ENCODE measurements around the gene TNNT2.
A peak's percentile ranks its signal among the peaks of the same experiment; 100 is the strongest.

The TNNT2 gene

DNA sequence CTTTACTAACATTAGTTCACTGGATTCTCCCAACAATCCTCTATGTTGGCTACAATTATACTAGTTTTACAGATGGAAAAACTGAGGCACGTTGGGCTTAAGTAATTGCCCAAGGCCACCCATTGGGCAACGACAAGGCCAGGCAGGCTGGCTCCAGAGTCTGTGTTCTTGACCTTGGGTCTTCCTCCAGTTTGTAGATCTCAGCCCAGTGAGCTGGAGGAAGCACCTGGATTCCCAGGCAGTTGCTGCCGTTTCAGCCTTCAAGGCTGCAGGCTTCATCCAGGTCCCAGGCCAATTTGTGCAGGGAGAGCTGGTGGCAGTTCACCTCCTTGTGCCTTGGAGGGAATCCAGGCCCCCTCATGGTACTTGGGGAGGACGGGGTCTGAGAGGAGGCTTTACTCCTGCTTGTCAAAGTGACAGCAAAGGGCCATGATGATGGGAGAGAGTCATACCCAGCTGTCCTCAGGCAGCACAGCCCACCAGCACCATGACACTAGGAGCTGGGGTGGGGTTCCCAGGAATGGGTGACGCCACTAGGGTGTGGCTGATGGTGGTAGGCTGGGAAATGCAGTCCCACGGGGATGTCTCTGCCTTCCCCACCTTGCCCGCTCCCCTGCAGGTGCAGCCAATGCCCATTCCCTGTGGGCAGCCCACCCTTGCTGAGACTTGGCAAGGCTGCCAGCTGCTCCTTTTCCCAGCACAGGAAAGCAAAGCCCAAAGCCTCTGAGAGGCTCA is 67.1 kb downstream of the TNNT2 start:
- TF ChIP-seq, protein P1, sequence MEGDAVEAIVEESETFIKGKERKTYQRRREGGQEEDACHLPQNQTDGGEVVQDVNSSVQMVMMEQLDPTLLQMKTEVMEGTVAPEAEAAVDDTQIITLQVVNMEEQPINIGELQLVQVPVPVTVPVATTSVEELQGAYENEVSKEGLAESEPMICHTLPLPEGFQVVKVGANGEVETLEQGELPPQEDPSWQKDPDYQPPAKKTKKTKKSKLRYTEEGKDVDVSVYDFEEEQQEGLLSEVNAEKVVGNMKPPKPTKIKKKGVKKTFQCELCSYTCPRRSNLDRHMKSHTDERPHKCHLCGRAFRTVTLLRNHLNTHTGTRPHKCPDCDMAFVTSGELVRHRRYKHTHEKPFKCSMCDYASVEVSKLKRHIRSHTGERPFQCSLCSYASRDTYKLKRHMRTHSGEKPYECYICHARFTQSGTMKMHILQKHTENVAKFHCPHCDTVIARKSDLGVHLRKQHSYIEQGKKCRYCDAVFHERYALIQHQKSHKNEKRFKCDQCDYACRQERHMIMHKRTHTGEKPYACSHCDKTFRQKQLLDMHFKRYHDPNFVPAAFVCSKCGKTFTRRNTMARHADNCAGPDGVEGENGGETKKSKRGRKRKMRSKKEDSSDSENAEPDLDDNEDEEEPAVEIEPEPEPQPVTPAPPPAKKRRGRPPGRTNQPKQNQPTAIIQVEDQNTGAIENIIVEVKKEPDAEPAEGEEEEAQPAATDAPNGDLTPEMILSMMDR (IDR thresholded peaks at IDR 0.05; ENCODE audit: borderline replicate concordance, insufficient read depth, low read depth, low read length) = no peak
- no peak overlapping the region for H3K4me3 ChIP-seq (ENCODE audit: low read depth, low read length)

DNA sequence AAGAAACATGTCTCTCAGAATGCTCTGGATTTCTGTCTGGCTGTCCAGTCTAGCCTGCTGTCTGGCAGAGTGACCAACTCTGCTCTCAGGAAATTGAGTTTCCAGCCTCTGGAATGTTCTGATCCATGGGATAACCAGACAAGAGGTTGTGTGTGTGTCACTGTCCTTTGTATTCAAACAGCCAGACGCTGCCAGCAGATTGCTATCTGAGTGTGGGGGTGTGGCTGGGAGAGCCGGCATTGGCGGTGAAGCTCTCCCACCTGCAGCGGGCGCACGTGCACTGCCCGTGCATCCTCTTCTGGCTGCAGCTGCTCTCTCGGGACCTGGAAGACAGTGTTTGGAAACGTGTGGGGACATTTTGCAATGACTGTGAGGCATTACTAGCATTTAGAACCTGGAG is 68.1 kb downstream of the TNNT2 start:
- TF ChIP-seq, protein P1 (IDR thresholded peaks at IDR 0.05; ENCODE audit: borderline replicate concordance, insufficient read depth, low read depth, low read length) = peak; percentile 21; the same call in 1 of the 2 replicates
- H3K4me3 ChIP-seq (ENCODE audit: low read depth, low read length) = no peak overlapping the region
